NT2/D1 (cell line): ENCODE data around the gene SHROOM2.

Experiments
- SUZ12 ChIP-seq: IDR thresholded peaks from 2 replicates; pipeline ENCODE4 v1.6.1; 2011; ENCODE audit not compliant: insufficient read length, insufficient read depth; ENCODE audit errors: extremely low read depth
- YY1 ChIP-seq: IDR thresholded peaks from 2 replicates; pipeline ENCODE4 v1.6.1; 2011; ENCODE audit not compliant: insufficient read length, insufficient read depth
- ZNF274 ChIP-seq: IDR thresholded peaks from 2 replicates; pipeline ENCODE4 v1.6.1; 2011; ENCODE audit warnings: mild to moderate bottlenecking, low read depth, low read length

- TF ChIP-seq YY1 = no peak
- no peak for TF ChIP-seq ZNF274
- no peak for TF ChIP-seq SUZ12
Observed at GRCh38 chrX:9851890-9852289, 65.7 kb downstream of the SHROOM2 start.
